ENCODE data around the gene B4GALNT4.
"Not testable (repeated sequence)": the region's sequence is repeated elsewhere in the genome, so short reads cannot be mapped to it uniquely, and the experiment has no call there.

Gene B4GALNT4

DNA sequence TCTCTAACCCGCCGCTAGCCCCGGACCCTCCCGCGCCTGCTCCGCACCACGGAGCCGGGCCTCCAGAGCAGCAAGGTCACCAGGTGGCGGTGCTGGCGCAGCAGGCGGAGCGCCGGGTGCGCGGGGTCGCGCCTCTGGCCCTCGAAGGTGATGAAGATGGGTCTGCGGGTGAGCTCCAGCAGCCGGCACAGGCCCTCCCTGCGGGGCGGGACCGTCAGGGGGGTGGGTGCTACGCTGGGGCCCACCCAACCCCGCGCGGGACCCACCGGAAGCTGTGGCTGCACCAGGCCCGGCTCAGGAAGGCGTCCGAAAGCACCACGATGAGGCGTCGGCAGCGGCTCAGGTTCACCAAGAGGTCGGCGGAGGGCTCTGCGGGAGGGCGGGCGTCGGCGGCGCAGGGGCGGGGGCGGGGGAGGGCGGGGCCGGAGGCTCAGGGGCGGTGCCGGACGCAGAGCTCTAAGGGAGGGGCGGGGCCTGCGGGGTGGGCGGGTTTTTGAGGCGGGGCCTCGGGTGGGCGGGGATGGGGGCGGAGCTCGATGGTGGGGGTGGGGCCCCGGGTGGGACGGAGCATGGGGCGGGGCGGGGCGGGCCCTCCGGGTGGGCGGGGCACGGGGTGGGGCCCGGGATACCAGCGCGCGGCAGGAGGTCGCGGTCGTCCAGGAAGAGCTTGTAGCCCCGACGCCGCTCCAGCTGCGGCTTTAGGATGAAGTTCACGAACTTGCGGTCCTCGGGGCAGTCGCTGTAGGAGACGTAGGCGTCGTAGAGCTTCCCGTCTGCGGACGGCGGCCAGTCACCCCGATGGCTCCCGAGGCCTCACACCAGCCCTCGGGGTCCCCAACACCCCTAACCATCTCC lies 37.7 kb downstream of the B4GALNT4 start:
- in situ Hi-C loops (cut with MboI; ENCODE audit: low sequenced_read_pairs, unreplicated experiment), result no loop called here
- TF ChIP-seq, protein P1, sequence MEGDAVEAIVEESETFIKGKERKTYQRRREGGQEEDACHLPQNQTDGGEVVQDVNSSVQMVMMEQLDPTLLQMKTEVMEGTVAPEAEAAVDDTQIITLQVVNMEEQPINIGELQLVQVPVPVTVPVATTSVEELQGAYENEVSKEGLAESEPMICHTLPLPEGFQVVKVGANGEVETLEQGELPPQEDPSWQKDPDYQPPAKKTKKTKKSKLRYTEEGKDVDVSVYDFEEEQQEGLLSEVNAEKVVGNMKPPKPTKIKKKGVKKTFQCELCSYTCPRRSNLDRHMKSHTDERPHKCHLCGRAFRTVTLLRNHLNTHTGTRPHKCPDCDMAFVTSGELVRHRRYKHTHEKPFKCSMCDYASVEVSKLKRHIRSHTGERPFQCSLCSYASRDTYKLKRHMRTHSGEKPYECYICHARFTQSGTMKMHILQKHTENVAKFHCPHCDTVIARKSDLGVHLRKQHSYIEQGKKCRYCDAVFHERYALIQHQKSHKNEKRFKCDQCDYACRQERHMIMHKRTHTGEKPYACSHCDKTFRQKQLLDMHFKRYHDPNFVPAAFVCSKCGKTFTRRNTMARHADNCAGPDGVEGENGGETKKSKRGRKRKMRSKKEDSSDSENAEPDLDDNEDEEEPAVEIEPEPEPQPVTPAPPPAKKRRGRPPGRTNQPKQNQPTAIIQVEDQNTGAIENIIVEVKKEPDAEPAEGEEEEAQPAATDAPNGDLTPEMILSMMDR (IDR thresholded peaks at IDR 0.05; ENCODE audit: borderline replicate concordance, control extremely low read depth, extremely low read depth, insufficient read depth, missing control alignments), result peak; percentile 13
- DNase-seq (ENCODE audit: low spot score), result peak; percentile 96

DNA sequence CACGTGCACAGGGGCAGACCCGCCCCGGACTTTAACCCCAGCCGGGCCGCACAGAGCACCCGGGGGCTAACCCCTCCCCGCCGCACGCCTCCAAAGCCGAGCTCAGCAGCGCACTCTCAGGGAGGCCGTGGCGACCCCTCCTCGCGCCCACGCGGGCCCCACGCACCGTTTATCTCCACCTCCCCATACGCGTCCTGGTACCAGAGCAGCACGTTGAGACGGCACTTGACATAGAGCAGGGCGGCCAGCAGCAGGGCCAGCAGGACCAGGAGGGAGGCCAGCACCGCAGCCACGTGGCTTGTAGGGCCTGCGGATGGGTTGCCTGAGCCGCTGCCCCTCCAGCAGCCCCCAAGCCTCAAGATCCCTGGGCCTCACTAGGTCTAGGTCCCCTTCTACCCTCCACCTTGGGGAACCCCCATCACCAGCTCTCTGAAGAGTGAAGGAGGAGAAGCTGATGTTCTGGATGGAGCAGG lies 38.4 kb downstream of the B4GALNT4 start:
- DNase-seq (ENCODE audit: low spot score), result no peak
- TF ChIP-seq, protein P1 (IDR thresholded peaks at IDR 0.05; ENCODE audit: borderline replicate concordance, control extremely low read depth, extremely low read depth, insufficient read depth, missing control alignments), result no peak
- in situ Hi-C loops (cut with MboI; ENCODE audit: low sequenced_read_pairs, unreplicated experiment), result no loop called here

DNA sequence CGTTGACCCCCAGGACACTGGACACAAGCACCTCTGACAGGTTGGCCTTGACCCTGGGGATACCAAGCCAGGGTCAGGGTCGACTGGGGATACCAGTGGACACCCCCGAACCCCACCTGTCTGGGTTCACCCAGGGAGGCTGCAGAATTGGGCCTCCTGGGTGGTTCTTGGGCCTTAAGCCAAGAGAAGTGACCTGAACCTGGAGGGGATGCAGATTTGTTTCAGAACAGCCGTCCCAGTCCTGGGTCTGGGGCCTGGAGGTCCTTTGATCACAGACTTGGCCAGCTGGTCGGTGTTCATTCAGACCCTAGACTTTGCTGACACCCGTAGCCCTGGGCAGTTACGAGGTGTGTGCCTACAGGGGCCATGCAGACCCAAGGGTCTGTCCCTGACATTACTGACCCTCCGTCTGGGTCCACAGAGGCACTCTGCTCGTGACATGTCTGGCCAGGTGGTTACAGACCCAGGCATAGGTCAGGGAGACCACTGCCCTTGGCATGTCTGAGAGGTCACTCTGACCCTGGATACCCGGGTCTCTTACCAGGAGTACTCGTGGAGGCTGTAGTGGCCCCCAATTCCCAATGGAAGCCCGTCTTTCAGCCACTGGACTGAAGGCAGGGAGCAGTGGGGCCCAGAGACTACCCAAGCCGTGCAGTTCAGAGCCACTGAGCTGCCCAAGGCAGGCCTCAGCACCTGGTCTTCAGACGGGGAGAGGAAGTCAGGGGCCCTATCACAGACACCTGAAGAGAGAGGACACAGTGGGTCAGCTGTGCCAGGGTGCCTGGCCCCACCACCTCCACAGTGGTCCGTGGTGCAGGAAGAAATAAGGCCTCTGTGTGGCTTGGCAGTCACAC lies 39.1 kb downstream of the B4GALNT4 start:
- in situ Hi-C loops (cut with MboI; ENCODE audit: low sequenced_read_pairs, unreplicated experiment), result no loop called here
- TF ChIP-seq, protein P1 (IDR thresholded peaks at IDR 0.05; ENCODE audit: borderline replicate concordance, control extremely low read depth, extremely low read depth, insufficient read depth, missing control alignments), result no peak
- no peak for DNase-seq (ENCODE audit: low spot score)

DNA sequence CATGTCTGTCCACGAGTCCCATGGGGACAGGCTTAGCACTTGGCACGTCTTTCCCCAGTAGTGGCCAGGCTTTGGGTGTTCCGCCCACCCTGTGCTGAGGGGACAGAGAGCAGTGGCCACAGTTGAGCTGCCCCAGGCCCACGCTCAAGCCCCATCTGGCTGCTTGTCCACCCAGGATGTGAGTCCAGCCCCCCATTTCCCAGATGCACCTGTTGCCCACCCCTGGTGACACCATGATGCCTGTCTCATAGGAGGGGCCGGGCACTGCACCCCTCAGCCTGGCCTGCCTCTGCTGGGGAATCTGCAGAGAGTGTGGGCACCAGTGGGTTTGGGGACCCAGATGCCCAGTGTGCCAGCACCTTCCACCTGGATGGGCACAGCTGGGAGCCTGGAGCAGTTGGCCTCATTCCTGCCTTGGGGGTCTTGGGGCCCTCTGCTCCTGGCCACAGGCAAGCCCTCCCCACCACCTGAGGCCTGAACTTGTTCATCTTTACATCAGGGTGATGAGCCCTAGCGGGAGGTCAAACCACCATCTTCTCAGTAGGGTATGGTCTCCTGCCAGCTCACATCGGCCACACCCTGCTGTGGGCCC lies 39.8 kb downstream of the B4GALNT4 start:
- TF ChIP-seq, protein P1 (IDR thresholded peaks at IDR 0.05; ENCODE audit: borderline replicate concordance, control extremely low read depth, extremely low read depth, insufficient read depth, missing control alignments), result no peak
- DNase-seq (ENCODE audit: low spot score), result no peak
- in situ Hi-C loops (cut with MboI; ENCODE audit: low sequenced_read_pairs, unreplicated experiment), result no loop called here

DNA sequence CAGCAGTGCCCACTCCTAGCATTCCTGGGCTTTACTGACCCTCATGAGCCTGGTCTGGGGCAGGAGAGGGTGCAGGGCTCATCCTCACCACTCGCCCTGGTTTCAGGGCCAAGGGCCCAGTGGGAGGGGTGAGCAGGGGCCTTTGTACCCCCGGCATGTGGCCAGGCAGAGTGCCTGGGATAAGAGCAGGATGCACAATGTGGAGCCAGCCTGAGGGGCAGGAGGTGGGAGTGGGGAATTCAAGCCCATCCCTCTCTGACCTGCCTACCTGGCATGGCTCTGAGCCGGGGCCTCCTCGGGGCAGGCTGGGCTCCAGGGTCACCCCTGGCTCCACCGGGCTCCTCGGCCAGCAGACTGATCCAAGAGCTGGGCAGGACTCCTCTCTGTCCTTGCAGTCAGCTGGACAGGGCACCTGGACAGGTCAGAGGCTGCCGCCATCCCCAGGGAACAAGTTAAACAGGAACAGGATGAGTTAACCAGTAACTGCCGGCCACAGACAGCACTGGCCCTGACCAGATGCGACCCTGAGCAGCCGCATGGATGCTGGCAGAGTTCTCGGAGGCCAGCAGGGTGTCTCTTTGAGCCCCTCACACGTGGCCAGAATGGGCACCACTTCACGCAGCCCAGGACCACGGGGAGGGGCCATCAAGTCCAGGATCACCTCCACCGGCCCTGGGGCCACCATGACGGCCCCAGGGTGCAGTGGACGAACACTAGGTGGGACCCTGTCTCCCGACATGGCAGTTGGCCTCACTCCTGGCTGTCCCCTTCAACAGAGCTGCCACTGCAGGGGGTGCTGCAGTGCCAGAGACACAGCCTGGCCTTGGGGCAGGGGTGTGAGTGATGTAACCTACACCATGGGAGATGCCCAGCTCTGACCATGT lies 40.5 kb downstream of the B4GALNT4 start:
- in situ Hi-C loops (cut with MboI; ENCODE audit: low sequenced_read_pairs, unreplicated experiment), result no loop called here
- TF ChIP-seq, protein P1 (IDR thresholded peaks at IDR 0.05; ENCODE audit: borderline replicate concordance, control extremely low read depth, extremely low read depth, insufficient read depth, missing control alignments), result no peak

DNA sequence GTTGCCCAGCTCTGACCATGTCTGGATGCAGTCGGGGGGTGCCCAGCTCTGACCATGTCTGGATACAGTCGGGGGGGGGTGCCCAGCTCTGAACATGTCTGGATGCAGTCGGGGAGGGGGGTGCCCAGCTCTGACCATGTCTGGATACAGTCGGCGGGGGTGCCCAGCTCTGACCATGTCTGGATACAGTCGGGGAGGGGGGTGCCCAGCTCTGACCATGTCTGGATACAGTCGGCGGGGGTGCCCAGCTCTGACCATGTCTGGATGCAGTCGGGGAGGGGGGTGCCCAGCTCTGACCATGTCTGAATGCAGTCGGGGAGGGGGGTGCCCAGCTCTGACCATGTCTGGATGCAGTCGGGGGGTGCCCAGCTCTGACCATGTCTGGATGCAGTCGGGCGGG lies 41.4 kb downstream of the B4GALNT4 start:
- DNase-seq (ENCODE audit: low spot score); in situ Hi-C loops (cut with MboI; ENCODE audit: low sequenced_read_pairs, unreplicated experiment): not testable (repeated sequence)

More for the DNA sequence above, 40.5 kb downstream of the B4GALNT4 start:
- no peak for DNase-seq (ENCODE audit: low spot score)

DNA sequence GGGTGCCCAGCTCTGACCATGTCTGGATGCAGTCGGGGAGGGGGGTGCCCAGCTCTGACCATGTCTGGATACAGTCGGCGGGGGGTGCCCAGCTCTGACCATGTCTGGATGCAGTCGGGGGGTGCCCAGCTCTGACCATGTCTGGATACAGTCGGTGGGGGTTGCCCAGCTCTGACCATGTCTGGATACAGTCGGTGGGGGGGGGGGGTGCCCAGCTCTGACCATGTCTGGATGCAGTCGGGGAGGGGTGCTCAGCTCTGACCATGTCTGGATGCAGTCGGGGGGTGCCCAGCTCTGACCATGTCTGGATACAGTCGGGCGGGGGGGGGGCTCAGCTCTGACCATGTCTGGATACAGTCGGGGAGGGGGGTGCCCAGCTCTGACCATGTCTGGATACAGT lies 42.2 kb downstream of the B4GALNT4 start:
- DNase-seq (ENCODE audit: low spot score); in situ Hi-C loops (cut with MboI; ENCODE audit: low sequenced_read_pairs, unreplicated experiment): not testable (repeated sequence)
